GM19023 (cell line): ENCODE data around the gene PNKD.
"Not testable (repeated sequence)": the region's sequence is repeated elsewhere in the genome, so short reads cannot be mapped to it uniquely, and the experiment has no call there.

Source experiments
- ATAC-seq: cut with Tn5 transposase; IDR thresholded peaks from one replicate; pipeline ENCODE4 v1.9.1; 2021; ENCODE audit warnings: mild to moderate bottlenecking, moderate library complexity; ENCODE audit not compliant: unreplicated experiment

Gene PNKD

DNA sequence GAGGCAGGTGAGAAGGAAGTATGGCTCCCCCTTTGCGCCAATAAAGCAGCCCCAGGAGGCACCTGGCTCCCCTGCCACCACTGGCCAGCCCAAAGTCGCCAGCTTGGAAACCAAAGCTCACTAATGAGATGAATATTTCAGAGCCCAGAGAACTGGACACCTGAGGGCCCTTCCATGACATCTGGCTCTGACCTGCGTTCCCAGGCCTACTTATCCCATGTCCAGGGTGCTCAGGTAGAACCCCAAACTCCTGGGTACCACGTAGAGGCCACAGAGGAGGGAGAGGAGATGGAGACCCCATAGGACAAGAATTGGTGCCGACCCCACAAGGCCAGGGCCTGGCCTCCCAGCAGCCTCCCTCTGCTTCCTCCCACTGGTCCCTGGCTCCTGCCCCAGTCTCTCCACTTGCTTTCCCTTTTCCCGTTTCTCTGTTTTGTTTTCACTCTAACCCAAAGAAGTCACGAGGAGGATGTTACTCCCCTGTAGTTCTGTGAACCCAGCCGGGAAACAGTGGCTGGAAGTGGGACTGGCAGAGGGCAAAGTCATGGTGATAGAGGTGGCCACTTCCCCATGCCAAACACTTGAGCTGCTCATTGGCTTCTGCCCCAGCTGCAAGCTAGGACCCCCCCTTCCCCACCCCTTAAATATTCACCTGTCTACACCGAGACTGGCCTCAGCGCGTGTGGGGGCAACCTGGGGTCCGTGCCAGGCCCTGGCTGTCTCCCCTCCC lies 21.2 kb downstream of the PNKD start:
- ATAC-seq: no peak

DNA sequence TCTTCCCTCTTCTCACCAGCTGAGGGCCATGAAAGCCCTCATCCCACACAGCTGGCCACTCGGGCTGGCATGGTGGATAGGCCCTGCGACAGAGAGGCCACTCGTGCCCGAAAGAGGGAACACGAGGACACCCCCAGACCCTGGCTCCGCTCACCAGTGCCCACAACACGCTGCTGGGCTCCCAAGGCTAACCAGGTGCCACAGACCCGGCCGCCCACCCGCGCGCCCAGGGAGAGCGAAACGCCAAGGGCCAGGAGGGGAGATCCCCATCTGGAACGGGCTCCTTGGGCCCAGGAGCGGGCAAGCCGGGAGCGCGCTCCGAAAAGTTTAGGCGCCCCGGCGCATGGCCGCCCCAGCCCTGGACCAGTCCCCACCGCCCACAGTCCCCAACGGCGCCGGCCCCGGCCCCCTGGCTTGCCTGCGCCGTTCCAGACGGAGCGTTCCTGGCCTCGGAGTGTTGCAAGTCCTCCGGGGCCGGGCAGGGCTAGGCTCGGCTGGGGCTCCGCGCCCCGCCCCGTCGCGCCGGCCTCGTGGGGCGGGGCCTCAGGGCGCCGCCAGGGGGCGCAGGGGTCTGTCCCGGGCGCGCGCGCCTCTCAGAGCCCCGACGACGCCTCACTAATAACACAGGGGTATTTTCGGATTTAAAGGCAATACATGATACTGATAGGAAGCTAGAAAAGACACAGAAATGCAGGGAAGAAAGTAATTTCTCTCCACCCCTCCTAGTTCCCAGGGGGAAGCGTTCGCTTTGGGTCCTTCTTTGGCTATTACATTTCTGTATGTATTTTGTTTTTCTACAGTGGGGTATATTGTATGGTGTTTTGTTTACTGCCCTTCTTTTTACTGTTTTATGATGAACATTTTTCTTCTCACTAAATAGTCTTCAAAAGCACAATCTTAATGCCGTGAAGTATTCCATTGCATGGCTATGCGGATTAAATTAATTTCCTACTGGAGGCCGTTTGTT lies 22.0 kb downstream of the PNKD start, which contains the start of gene TMBIM1:
TMBIM1 (minus strand) TSS at position 456 of the 967 bp plus-strand sequence. CDS start 10,362 bp downstream, outside the sequence.
- peak; percentile 77 for ATAC-seq

DNA sequence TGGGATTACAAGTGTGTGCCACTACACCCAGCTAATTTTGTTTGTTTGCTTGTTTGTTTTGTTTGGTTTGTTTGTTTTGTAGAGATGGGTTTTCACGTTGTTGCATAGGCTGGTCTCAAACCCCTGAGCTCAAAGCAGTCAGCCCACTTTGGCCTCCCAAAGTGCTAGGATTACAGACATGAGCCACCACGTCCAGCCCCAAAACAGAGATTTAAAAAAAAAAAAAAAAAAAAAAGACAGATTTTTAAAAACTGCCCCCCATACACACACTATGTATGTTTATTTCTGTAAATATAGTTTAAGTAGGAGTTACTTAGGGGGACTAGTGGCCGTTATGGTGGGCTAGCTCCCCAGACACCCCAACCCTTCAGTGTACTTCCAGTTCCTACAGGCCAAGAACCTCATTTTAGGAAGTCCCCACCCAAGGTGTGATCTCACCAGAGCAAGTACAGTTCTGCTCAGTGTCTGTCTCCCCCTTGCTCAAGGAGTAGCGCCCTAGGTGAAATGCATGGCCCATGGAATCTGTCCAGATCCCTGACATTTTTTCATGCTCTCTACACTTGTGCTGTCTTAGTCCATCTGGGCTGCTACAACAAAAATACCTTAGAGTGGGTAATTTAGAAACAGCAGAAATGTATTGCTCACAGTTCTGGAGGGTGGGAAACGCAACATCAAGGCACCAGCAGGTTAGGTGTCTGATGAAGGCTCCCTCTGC lies 23.6 kb downstream of the PNKD start:
- no peak for ATAC-seq

DNA sequence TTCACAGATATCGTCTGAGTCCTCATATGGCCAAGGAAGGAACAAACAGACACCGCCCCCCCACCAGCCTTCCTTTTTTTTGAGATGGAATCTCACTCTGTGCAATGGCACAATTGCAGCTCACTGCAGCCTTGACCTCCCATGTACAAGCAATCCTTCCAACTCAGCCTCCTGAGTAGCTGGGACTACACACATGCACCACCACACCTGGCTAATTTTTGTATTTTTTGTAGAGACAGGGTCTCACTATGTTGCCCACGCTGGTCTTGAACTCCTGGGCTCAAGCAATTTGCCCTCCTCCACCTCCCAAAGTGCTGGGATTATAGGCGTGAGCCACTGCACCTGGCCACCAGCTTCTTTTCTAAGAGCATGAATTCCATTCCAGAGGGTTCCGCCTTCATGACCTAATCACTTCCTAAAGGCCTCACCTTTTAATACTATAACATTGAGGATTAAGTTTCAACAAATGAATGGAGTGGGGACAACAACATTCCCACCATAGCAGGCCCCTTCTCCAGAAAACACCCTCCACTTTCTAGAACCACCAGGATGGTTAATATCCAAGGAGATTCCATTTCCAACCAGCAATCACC lies 24.2 kb downstream of the PNKD start:
- no peak for ATAC-seq

DNA sequence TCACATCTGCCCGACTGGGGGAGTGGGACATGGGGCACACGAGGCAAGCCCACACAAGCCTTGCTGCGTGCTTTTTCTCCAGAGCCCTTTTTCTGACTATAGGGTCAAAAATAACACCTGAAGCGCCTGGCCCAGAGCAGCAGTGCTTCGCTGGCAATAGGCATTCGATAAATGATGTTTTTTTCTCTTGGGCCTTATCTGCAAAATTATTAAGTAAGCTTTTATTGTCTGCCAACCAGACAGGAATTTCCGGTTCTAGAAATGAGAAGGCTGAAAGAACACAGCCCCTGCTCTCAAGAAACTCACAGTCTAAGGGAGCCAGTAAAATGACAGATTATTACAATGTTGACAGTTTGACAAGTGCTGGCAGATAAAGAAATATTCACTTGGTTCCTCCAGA lies 24.7 kb downstream of the PNKD start:
- no peak for ATAC-seq

DNA sequence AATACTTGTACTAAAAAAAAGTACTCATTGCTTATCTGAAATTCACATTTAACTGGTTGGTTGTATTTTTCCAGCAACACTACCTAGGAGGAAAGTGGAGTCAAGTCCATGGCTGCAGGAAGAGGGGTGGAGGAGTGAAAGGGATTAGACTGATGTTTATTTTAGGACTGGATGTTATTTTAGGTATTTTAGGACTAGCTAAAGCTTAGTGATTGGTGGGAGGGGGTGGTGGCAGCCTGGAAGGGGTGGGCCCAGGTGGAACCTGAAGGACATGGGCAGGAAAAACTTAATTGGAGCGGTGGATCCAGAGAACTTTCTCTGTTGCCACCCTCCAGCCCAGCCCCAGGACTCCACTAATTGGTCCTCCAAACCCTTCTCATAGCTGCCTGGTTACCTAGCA lies 25.9 kb downstream of the PNKD start:
- ATAC-seq: no peak

DNA sequence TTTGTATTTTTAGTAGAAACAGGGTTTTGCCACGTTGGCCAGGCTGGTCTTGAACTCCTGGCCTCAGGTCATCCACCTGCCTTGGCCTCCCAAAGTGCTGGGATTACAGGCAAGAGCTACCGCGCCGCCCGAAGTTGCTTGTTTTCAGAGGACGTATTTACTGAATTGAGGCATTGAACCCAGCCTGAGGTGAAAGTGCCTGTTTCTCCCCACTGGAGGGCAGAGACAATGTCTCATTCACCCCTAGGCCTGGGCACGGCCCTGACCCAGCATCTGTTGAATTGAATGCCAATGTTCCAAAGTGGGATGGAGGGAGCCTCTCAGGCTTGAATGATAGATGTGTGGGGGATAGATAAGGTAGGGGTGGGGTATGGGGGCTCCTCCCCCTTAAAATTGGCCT lies 26.5 kb downstream of the PNKD start:
- ATAC-seq: no peak

DNA sequence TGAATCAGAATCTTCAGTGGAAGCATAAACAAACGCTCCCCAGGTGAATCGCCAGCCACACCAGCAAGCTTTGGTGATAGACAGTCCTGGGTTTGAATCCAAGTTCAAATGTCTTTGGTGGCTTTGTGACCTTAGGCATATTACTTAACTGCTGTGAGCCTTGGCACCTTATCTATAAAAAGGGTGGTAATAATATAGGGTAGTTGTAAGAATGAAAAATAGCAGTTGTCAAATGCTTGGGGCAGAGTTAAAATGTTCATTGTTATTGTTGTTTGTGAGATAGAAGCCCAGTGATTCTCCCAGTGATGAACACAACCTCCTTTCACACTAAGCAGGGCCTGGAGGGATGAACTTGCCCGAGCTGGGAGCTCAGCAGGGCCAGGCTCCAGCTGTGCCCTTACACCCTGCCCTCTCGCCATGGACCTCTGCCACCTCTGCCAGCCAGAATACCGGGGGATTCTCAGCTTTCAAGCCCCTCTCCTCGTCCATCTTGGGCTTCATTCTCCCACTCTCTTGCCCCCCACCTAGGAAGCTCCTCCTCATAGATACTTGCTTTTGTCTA lies 28.1 kb downstream of the PNKD start:
- no peak for ATAC-seq

DNA sequence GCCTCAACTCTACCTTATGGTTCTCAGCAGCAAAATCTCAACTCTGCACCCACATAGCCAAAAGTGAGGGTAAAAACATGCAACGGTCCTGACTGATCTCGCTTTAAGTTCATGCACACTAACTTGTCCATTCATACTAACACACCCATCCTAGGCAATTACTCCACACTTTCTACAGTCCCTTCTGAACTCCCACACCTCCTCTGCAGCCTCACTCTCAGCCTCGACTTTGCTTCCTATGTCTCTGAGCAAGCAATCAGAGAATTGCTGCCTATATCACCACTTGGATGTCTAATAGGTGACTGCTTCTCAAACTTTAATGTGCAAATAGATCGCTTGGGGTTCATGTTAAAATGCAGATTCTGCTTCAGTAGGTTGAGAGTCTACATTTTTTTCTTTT lies 29.8 kb downstream of the PNKD start:
- no peak for ATAC-seq

DNA sequence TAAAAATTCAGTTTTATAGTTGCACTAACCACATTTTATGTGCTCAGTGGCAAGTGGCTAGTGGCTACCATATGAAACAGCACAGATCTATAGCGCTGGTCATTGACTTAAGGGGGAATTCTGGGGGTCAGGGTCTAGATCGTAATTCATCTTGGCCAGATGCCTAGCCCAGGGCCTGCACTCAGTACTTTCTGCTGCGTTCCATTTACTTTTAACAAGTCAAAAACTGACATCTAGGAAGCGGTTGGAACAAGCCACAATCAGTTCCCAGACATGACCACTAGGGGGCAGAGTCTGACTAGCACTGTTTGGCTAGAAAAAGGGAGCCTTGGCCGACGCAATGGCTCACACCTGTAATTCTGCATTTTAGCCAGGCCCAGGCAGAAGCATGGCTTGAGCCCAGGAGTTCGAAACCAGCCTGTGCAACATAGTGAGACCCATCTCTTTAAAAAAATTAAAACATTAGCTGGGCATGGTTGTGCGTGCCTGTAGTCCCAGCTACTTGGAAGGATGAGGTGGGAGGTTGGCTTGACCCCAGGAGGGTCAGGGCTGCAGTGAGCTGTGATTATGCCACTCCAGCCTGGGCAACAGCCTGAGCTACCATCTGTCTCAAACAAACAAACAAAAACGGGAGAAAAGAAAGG lies 31.0 kb downstream of the PNKD start:
- ATAC-seq: peak; percentile 77

DNA sequence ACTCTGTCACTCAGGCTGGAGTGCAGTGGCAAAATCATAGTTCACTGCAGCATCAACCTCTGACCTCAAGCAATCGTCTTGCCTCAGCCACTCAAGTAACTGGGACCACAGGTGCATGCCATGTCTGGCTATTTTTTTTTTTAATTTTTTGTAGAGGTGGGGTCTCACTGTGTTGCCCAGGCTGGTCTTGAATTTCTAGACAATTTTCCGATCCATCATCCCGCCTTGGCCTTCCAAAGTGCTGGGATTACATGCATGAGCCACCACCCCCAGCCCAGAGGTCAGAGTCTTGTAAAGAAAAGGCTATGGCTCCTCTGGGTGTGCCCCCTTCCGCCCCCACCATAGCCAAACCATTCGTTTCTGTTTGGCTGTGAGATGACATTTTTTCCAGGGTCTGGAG lies 35.1 kb downstream of the PNKD start:
- ATAC-seq: no peak

DNA sequence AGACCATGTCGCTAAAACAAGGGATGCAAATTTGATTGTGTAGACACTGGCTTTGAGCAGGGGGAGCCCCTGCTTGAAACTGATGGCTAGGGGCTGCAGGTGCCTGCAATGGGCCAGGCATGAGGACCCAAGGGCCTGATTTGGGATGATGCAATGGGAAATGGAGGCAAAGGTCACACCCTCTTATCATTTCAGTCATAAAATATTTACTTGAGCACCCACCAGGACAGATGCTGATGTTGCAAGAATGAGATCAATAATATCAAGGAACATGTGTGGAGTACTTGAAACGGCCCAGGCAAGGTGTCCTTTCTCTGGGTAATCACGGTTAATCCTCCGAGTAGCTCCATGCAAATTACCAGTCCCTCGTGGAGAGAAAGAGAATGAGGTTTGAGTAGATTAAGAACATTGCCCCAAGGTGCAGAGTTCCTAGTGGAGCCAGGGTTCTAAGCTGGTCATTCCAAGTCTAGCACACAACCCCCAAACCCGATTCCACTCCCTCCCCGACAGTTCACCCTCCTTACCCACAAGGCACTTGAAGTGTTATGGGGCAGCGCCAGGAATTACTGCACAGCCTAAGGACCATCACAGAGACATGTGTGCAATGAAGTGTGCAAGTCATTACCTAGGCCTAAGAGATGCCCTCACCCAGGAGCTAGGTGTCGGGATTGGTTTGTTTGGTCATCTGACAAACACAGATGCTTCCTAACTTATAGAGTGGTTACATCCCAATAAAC lies 36.0 kb downstream of the PNKD start:
- ATAC-seq: no peak

DNA sequence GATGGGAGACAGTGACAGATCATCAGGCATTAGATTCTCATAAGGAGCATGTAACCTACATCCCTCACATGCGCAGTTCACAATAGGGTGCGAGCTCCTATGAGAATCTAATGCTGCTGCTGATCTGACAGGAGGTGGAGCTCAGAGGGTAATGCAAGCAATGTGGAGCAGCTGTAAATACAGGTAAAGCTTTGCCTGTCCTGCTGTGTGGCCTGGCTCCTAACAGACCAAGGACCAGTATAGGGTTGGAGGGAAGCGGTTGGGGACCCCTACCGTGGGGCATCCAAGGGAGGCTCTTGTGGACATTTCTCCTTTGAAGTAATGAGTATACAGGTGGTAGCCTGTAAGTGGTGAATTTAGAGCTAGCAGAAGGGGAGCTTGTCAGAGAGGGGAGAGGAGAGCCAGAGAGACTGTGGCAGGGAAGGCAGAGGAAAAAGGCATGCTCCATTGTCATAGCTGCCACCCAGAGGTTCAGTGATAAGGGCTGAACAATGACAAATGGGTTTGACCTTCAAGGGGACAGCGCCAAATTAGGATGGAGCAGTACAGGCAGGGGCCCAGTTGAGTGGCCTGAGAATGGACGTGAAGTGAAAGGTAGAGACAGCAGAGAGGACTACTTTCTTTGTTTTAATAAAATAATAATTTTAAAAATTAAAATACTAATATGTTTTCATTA lies 37.2 kb downstream of the PNKD start:
- ATAC-seq: no peak

DNA sequence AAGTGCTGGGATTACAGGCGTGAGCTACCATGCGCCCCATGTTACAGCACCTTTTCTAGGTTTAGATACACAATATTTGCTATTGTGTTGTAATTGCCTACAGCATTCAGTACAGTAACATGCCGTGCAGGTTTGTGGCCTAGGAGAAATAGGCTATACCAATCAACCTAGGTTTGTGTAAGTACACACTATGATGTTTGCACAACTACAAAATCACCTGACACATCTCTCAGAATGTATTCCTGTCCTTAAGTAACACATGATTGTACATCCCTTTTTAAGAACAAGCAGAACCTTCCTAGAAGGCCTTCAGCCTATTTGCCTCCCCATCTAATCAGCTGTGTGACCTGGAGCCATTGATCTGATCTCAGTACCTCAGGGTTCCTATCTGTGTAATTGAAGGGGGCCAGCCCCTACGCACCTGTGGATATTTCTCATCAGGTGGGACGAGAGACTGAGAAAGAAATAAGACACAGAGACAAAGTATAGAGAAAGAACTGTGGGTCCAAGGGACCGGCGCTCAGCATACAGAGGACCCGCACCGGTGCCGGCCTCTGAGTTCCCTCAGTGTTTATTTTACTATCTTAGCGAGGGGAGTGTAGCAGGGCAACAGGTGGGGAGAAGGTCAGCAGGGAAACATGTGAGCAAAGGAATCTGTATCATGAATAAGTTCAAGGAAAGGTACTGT lies 40.7 kb downstream of the PNKD start:
- no peak for ATAC-seq

DNA sequence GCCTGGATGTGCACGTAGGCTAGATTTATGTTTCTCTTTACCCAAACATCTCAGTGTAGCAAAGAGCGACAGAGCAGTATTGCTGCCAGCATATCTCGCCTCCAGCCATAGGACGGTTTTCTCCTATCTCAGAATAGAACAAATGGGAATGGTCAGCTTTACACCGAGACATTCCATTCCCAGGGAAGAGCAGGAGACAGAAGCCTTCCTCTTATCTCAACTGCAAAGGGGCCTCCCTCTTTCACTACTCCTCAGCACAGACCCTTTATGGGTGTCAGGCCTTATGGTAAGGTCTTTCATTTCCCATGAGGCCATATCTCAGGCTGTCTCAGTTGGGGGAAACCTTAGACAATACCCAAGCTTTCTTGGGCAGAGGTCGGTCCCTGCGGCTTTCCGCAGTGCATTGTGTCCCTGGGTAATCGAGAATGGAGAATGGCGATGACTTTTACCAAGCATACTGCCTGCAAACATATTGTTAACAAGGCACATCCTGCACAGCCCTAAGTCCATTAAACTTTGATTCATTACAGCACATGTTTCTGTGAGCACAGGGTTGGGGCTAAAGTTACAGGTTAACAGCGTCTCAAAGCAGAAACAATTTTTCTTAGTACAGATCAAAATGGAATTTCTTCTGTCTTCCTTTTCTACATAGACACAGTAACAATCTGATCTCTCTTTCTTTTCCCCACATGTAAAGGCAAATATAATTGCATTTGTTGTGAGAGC lies 41.4 kb downstream of the PNKD start:
- ATAC-seq: not testable (repeated sequence)

DNA sequence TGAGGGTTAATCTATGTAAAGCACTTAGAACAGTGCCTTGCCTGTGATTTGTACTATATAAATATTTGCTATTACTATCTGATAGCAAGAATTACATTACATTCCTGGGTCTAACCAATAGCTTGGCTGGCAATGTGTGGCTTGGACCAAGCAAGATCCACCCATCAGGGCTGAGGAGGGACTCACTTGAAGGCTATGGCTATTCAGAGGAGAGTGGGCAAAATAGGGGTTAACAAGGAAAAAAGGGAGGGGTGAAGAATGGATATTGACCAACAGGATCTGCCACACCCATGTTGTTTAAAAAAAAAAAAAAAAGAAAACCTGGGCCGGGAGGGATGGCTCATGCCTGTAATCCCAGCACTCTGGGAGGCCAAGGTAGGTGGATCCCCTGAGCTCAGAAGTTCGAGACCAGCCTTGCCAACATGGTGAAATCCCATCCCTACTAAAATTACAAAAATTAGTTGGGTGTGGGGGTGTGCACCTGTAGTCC lies 42.0 kb downstream of the PNKD start:
- ATAC-seq: no peak

DNA sequence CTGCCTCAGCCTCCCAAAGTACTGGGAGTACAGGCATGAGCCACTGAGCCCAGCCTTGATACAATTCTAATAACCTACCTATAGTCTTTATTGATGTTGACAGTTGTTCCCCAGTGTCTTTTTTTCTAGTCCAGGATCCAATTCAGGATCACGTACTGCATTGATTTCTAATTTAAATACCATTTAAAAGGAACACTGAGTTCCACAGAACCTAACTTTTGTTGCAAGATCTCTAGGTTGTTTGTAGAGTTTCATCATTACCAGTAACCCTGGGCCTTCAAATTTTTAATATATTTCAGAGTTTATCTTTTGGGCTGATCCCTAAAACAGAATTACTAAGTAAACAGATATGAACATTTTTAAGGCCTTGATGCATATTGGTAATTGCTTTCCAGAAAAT lies 43.0 kb downstream of the PNKD start:
- no peak for ATAC-seq
